Measurements from ENCODE around the gene SKP1.
"Not testable (repeated sequence)": the region's sequence is repeated elsewhere in the genome, so short reads cannot be mapped to it uniquely, and the experiment has no call there.

SKP1 gene

GRCh38 chr5:134176511-134177368 is at the start of gene SKP1:
TSS of gene SKP1 (minus strand) at chr5:134176950. CDS start at chr5:134174022, 2,928 bp downstream.
- DNase-seq, result peak; percentile 93

- peak; percentile 98 for DNase-seq
Measured at GRCh38 chr5:134225780-134226440, 49.2 kb upstream of the SKP1 start, which contains the start of gene PPP2CA. TSS of gene PPP2CA (minus strand) at chr5:134226073. CDS start at chr5:134225861, 212 bp downstream.

- peak; percentile 77 for DNase-seq
Measured at GRCh38 chr5:134224888-134225779, 48.4 kb upstream of the SKP1 start.

GRCh38 chr5:134223406-134224248 is 46.9 kb upstream of the SKP1 start:
- no peak for DNase-seq

- not testable (repeated sequence) for DNase-seq
Measured at GRCh38 chr5:134221690-134222089, 44.9 kb upstream of the SKP1 start.

- no peak for DNase-seq
Measured at GRCh38 chr5:134215757-134216156, 39.0 kb upstream of the SKP1 start.

- not testable (repeated sequence) for DNase-seq
Measured at GRCh38 chr5:134211263-134212031, 34.7 kb upstream of the SKP1 start.

GRCh38 chr5:134209477-134210245 is 32.9 kb upstream of the SKP1 start:
- no peak for DNase-seq

GRCh38 chr5:134207696-134208095 is 30.9 kb upstream of the SKP1 start:
- DNase-seq, result no peak

- DNase-seq, result no peak
Measured at GRCh38 chr5:134206627-134207160, 29.9 kb upstream of the SKP1 start.

GRCh38 chr5:134204575-134204974 is 27.8 kb upstream of the SKP1 start:
- DNase-seq, result no peak

- no peak for DNase-seq
Measured at GRCh38 chr5:134203630-134204029, 26.9 kb upstream of the SKP1 start.

GRCh38 chr5:134195666-134196065 is 18.9 kb upstream of the SKP1 start:
- DNase-seq, result no peak

- no peak for DNase-seq
Measured at GRCh38 chr5:134189031-134189430, 12.3 kb upstream of the SKP1 start.

- DNase-seq, result peak; percentile 21
Measured at GRCh38 chr5:134188092-134188491, 11.3 kb upstream of the SKP1 start.

- DNase-seq, result peak; percentile 79
Measured at GRCh38 chr5:134184155-134185135, 7.7 kb upstream of the SKP1 start.

- DNase-seq, result no peak
Measured at GRCh38 chr5:134183481-134183880, 6.7 kb upstream of the SKP1 start.

GRCh38 chr5:134178096-134178419 is 1.3 kb upstream of the SKP1 start:
- DNase-seq, result no peak
